SK-N-MC (cell line): ENCODE data around the gene ZNF229.

ENCODE experiments used
- EZH2 ChIP-seq: fragments of 200-600 bp; sonication (generic); IDR thresholded peaks from one replicate; pipeline ENCODE4 v1.6.1; 2017; ENCODE audit warnings: antibody characterized with exemption
- FOXP2 ChIP-seq: optimal IDR thresholded peaks from 2 replicates; pipeline ENCODE3; 2011; ENCODE audit warnings: mild to moderate bottlenecking, moderate library complexity; ENCODE audit not compliant: insufficient read depth; ENCODE audit errors: extremely low read length, control extremely low read depth
- POLR2AphosphoS5 ChIP-seq: IDR thresholded peaks from 2 replicates; pipeline ENCODE4 v1.6.1; 2012; ENCODE audit warnings: mild to moderate bottlenecking, low read depth, low read length, borderline replicate concordance

- no peak for TF ChIP-seq EZH2
- TF ChIP-seq POLR2AphosphoS5, result no peak
- TF ChIP-seq FOXP2, result no peak
Measured at GRCh38 chr19:44435441-44435840, 12.8 kb downstream of the ZNF229 start.
